Transverse colon (tissue), 4 donors: Measurements from ENCODE around the gene DHX40. TPM values are rescaled to one million over a fixed set of nuclear protein-coding genes. Genes with fewer than 3 reads are reported as not detected.
A peak's percentile ranks its signal among the peaks of the same experiment; 100 is the strongest.

Source experiments
- DNase-seq: peaks from one replicate; pipeline ENCODE4 v3.0.0-alpha.2; 2019
- H3K27ac ChIP-seq, 4 donors: fragments of 200-600 bp; sonication (generic); 2 replicates each; pipeline ENCODE4 v1.5.1; 2016 to 2018; ENCODE audit warnings: inconsistent platforms in 4 of 4
- H3K27me3 ChIP-seq: fragments of 200-600 bp; sonication (generic); 2 replicates; pipeline ENCODE4 v1.5.1; 2017; ENCODE audit warnings: inconsistent platforms
- H3K36me3 ChIP-seq, 4 donors: fragments of 200-600 bp; sonication (generic); 2 replicates each; pipeline ENCODE4 v1.5.1; 2017 to 2019; ENCODE audit warnings: inconsistent platforms in 4 of 4
- H3K4me1 ChIP-seq, 4 donors: fragments of 200-600 bp; sonication (generic); 2 replicates each; pipeline ENCODE4 v1.5.1; 2017 to 2020; ENCODE audit warnings: inconsistent platforms in 4 of 4
- H3K4me3 ChIP-seq, 4 donors: fragments of 200-600 bp; sonication (generic); 1 replicate in 1 of 4; 2 replicates in 3 of 4; pipeline versions ENCODE4 v1.5.1 to v1.6.1; 2017 to 2019; ENCODE audit warnings: inconsistent platforms in 4 of 4
- H3K9me3 ChIP-seq, 2 donors: fragments of 200-600 bp; sonication (generic); 2 replicates each; pipeline ENCODE4 v1.5.1; 2017 to 2019; ENCODE audit warnings: inconsistent platforms in 2 of 2
- CTCF ChIP-seq, 5 experiments: fragments of 200-600 bp in 3 of 5; fragments of 450-650 bp in 2 of 5; sonication (generic) in 3 of 5; IDR thresholded peaks; 1 replicate in 2 of 5; 2 replicates in 3 of 5; pipeline ENCODE4 v1.5.1; 2016 to 2017; ENCODE audit warnings: antibody characterized with exemption in 5 of 5, inconsistent platforms in 3 of 5, mild to moderate bottlenecking in 2 of 5, moderate library complexity in 1 of 5
- EP300 ChIP-seq: sonication (generic); formaldehyde crosslinking; IDR thresholded peaks from one replicate; pipeline ENCODE4 v1.6.1; 2017; ENCODE audit warnings: antibody characterized with exemption, low read depth
- POLR2A ChIP-seq: fragments of 450-650 bp; IDR thresholded peaks from one replicate; pipeline ENCODE4 v1.6.1; 2016; ENCODE audit warnings: antibody characterized with exemption, mild to moderate bottlenecking, moderate library complexity
- POLR2AphosphoS5 ChIP-seq, 3 donors: sonication (generic); formaldehyde crosslinking; IDR thresholded peaks; one replicate each; pipeline ENCODE4 v1.6.1; 2016; ENCODE audit warnings: antibody characterized with exemption in 3 of 3
- WGBS, 2 donors: methylation state at CpG; one replicate each; pipeline ENCODE4 v1.1.5; 2018; ENCODE audit warnings: low coverage in 1 of 2; 5-methylcytosine and 5-hydroxymethylcytosine counted together
- in situ Hi-C, 4 donors: fragments of 200-750 bp; cut with MboI; loops; one replicate each; pipeline versions ENCODE4 v1.15.0 to v1.15.1; 2017; ENCODE audit warnings: low sequenced_read_pairs in 3 of 4, low pct_ligation_motif_present in 1 of 4, low pct_unique_long_range_greater_than_20kb in 1 of 4
- intact Hi-C: fragments of 100-400 bp; cut with DNase I; formaldehyde crosslinking; loops from one replicate; pipeline ENCODE4 v1.15.1; 2023; ENCODE audit warnings: low total_unique reads
- total RNA-seq, 4 donors: library from RNA; depleted of rRNA; stranded (reverse); fragments of >200 nt; gene quantifications; one replicate each; pipeline ENCODE4 v1.1.0, GENCODE V29; 2016

DHX40 gene
- total RNA-seq, 4 donors from 2014 or later: 6.0 to 30.2 (median 15.2) TPM

DNA sequence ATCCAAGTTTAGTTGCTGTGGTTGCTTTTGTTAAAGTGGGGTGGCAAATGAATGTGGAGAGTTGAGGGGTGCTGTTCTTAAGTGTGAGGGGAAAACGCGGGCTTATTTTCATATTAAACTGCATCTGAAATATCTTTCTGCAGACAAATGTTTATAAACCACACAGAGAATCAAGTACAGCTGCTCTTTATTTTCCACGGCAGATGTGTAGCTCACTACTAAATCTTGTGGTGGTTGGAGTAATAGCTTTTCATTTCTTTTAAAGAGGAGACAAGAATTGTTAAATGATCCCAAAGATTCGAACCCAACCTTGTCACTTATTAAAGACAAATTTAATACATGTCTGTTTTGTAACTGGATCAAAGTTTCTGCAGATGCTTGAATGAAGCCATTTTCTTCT is 56.4 kb downstream of the DHX40 start:
- TF ChIP-seq EP300 (no peak), CTCF (IDR thresholded peaks at IDR 0.05) (no peak), POLR2A (no peak), POLR2AphosphoS5 (IDR thresholded peaks at IDR 0.05) (no peak)
- H3K27me3 ChIP-seq: no peaks in the 10 kb centered on the region
- WGBS, 2 donors: 11 to 13% methylated on average over 3 to 4 of the region's 4 CpGs
- in situ Hi-C loops (no loop called here), intact Hi-C loops (no loop called here)
- no peaks in the 10 kb centered on the region for H3K9me3 ChIP-seq
- peak overlapping the region; percentile 97 to 99 (median 98) for H3K27ac ChIP-seq
- H3K4me1 ChIP-seq: peaks cover 27 to 72% (median 50%) of the 10 kb centered on the region in 4 donors
- H3K36me3 ChIP-seq: no peaks in the 10 kb centered on the region
- DNase-seq: no peak
- peak overlapping the region in 3 of 4 donors; percentile 85 to 95 (median 87) for H3K4me3 ChIP-seq

- Histone ChIP-seq H3K27me3 (no peaks in the 10 kb centered on the region), H3K27ac (peak overlapping the region in 3 of 4 donors; percentile 41 to 99 (median 98)), H3K9me3 (no peaks in the 10 kb centered on the region), H3K36me3 (no peaks in the 10 kb centered on the region), H3K4me3 (peak overlapping the region in 2 of 4 donors; percentile 1 to 85), H3K4me1 (peaks cover 32 to 74% (median 57%) of the 10 kb centered on the region in 4 donors)
- no peak for DNase-seq
- intact Hi-C loops: no loop called here
- in situ Hi-C loops: no loop called here
- TF ChIP-seq EP300 (no peak), POLR2A (no peak), POLR2AphosphoS5 (IDR thresholded peaks at IDR 0.05) (no peak), CTCF (IDR thresholded peaks at IDR 0.05) (no peak)
- WGBS, 2 donors: 52 to 63% methylated on average over 1 to 2 of the region's 2 CpGs
Observed at GRCh38 chr17:59623151-59623550, 57.7 kb downstream of the DHX40 start.

GRCh38 chr17:59626756-59627155 is 61.3 kb downstream of the DHX40 start:
- no peaks in the 10 kb centered on the region for H3K9me3 ChIP-seq
- intact Hi-C loops: no loop called here
- H3K27me3 ChIP-seq: no peaks in the 10 kb centered on the region
- in situ Hi-C loops: no loop called here
- peaks cover 30 to 85% (median 66%) of the 10 kb centered on the region in 4 donors for H3K4me1 ChIP-seq
- 80 to 85% methylated on average over 2 to 5 of the region's 5 CpGs for WGBS, 2 donors
- H3K27ac ChIP-seq: peak overlapping the region; percentile 2 to 54 (median 34)
- no peak for TF ChIP-seq CTCF (IDR thresholded peaks at IDR 0.05)
- no peak for DNase-seq
- no peaks in the 10 kb centered on the region for H3K36me3 ChIP-seq
- H3K4me3 ChIP-seq: no peak overlapping the region

- Histone ChIP-seq H3K9me3 (no peaks in the 10 kb centered on the region), H3K36me3 (no peaks in the 10 kb centered on the region), H3K4me1 (peaks cover 25 to 82% (median 62%) of the 10 kb centered on the region in 4 donors), H3K4me3 (no peak overlapping the region), H3K27me3 (no peaks in the 10 kb centered on the region), H3K27ac (peak overlapping the region; percentile 2 to 54 (median 34))
- intact Hi-C loops: no loop called here
- in situ Hi-C loops: no loop called here
- 57 to 63% methylated on average over 3 of the region's 3 CpGs for WGBS, 2 donors
- DNase-seq: no peak
- TF ChIP-seq POLR2AphosphoS5 (IDR thresholded peaks at IDR 0.05) (no peak), POLR2A (no peak)
Observed at GRCh38 chr17:59627274-59627673, 61.9 kb downstream of the DHX40 start.

GRCh38 chr17:59627770-59628171 is 62.4 kb downstream of the DHX40 start:
- H3K27ac ChIP-seq: peak overlapping the region; percentile 2 to 54 (median 34)
- H3K4me3 ChIP-seq: no peak overlapping the region
- H3K27me3 ChIP-seq: no peaks in the 10 kb centered on the region
- WGBS, 2 donors: 7 to 22% methylated on average over 2 of the region's 2 CpGs
- H3K36me3 ChIP-seq: no peaks in the 10 kb centered on the region
- H3K4me1 ChIP-seq: peaks cover 20 to 82% (median 57%) of the 10 kb centered on the region in 4 donors
- H3K9me3 ChIP-seq: no peaks in the 10 kb centered on the region
- intact Hi-C loops (no loop called here), in situ Hi-C loops (no loop called here)
- no peak for DNase-seq
- TF ChIP-seq EP300: no peak
- TF ChIP-seq CTCF (IDR thresholded peaks at IDR 0.05): no peak
- no peak for TF ChIP-seq POLR2AphosphoS5 (IDR thresholded peaks at IDR 0.05)
- no peak for TF ChIP-seq POLR2A
